ENCODE measurements around the gene NPIPB6. TPM values are rescaled to one million over a fixed set of nuclear protein-coding genes. Genes with fewer than 3 reads are reported as not detected.
"Not testable (repeated sequence)": the region's sequence is repeated elsewhere in the genome, so short reads cannot be mapped to it uniquely, and the experiment has no call there.

NPIPB6 gene
- total RNA-seq, 3 donors from 2014 or later = 0.81 to 1.4 TPM; not detected in 1

- not testable (repeated sequence) for H3K36me3 Mint-ChIP-seq (ENCODE audit: insufficient read depth); H3K27me3 Mint-ChIP-seq (ENCODE audit: low read depth); ATAC-seq; DNase-seq; H3K9me3 Mint-ChIP-seq; H3K4me1 Mint-ChIP-seq (ENCODE audit: low read depth); H3K4me3 Mint-ChIP-seq
These were observed 27.6 kb downstream of the NPIPB6 start for GRCh38 chr16:28335678-28336077.

GRCh38 chr16:28332632-28333031, 30.7 kb downstream of the NPIPB6 start:
- not testable (repeated sequence) for DNase-seq

GRCh38 chr16:28330981-28331380, 32.3 kb downstream of the NPIPB6 start:
- not testable (repeated sequence) for H3K4me1 Mint-ChIP-seq (ENCODE audit: low read depth); H3K27me3 Mint-ChIP-seq (ENCODE audit: low read depth); H3K36me3 Mint-ChIP-seq (ENCODE audit: insufficient read depth); H3K9me3 Mint-ChIP-seq; H3K4me3 Mint-ChIP-seq; ATAC-seq; DNase-seq

More at GRCh38 chr16:28332632-28333031, 30.7 kb downstream of the NPIPB6 start:
- ATAC-seq; H3K27me3 Mint-ChIP-seq (ENCODE audit: low read depth); H3K4me3 Mint-ChIP-seq; H3K4me1 Mint-ChIP-seq (ENCODE audit: low read depth); H3K36me3 Mint-ChIP-seq (ENCODE audit: insufficient read depth); H3K9me3 Mint-ChIP-seq: not testable (repeated sequence)

- DNase-seq; H3K27me3 Mint-ChIP-seq (ENCODE audit: low read depth): not testable (repeated sequence)
These were observed 33.1 kb downstream of the NPIPB6 start for GRCh38 chr16:28330232-28330631.

GRCh38 chr16:28326881-28327610, 36.3 kb downstream of the NPIPB6 start:
- DNase-seq (peak; percentile 65), ATAC-seq (peak; percentile 92)
- H3K27me3 Mint-ChIP-seq (ENCODE audit: low read depth) = no peaks in the 10 kb centered on the region
- H3K4me1 Mint-ChIP-seq (ENCODE audit: low read depth) = no peaks in the 10 kb centered on the region
- no peaks in the 10 kb centered on the region for H3K9me3 Mint-ChIP-seq
- no peaks in the 10 kb centered on the region for H3K36me3 Mint-ChIP-seq (ENCODE audit: insufficient read depth)
- H3K4me3 Mint-ChIP-seq = no peak overlapping the region

More at GRCh38 chr16:28330232-28330631, 33.1 kb downstream of the NPIPB6 start:
- H3K36me3 Mint-ChIP-seq (ENCODE audit: insufficient read depth); H3K4me1 Mint-ChIP-seq (ENCODE audit: low read depth); H3K9me3 Mint-ChIP-seq; H3K4me3 Mint-ChIP-seq: not testable (repeated sequence)
- ATAC-seq = peak; percentile 68 to 79

- DNase-seq = no peak
- H3K4me3 Mint-ChIP-seq = no peak overlapping the region
- H3K4me1 Mint-ChIP-seq (ENCODE audit: low read depth) = no peaks in the 10 kb centered on the region
These were observed 38.4 kb downstream of the NPIPB6 start for GRCh38 chr16:28324887-28325279.

GRCh38 chr16:28324235-28324886, 38.9 kb downstream of the NPIPB6 start:
- no peaks in the 10 kb centered on the region for H3K9me3 Mint-ChIP-seq
- H3K4me1 Mint-ChIP-seq (ENCODE audit: low read depth) = no peaks in the 10 kb centered on the region
- no peak overlapping the region for H3K4me3 Mint-ChIP-seq
- ATAC-seq (no peak), DNase-seq (no peak)
- H3K27me3 Mint-ChIP-seq (ENCODE audit: low read depth) = no peaks in the 10 kb centered on the region
- peaks cover 4% of the 10 kb centered on the region for H3K36me3 Mint-ChIP-seq (ENCODE audit: insufficient read depth)

More at GRCh38 chr16:28324887-28325279, 38.4 kb downstream of the NPIPB6 start:
- Mint-ChIP-seq H3K36me3 (ENCODE audit: insufficient read depth) (no peaks in the 10 kb centered on the region), H3K9me3 (no peaks in the 10 kb centered on the region), H3K27me3 (ENCODE audit: low read depth) (no peaks in the 10 kb centered on the region)
- no peak for ATAC-seq

- peak; percentile 30 for DNase-seq
- no peaks in the 10 kb centered on the region for H3K27me3 Mint-ChIP-seq (ENCODE audit: low read depth)
- H3K36me3 Mint-ChIP-seq (ENCODE audit: insufficient read depth) = peaks cover 10% of the 10 kb centered on the region
- peaks cover 3% of the 10 kb centered on the region for H3K4me1 Mint-ChIP-seq (ENCODE audit: low read depth)
- ATAC-seq = peak in 1 of 2 donors; percentile 54
- no peak overlapping the region for H3K4me3 Mint-ChIP-seq
- no peaks in the 10 kb centered on the region for H3K9me3 Mint-ChIP-seq
These were observed 41.5 kb downstream of the NPIPB6 start for GRCh38 chr16:28321700-28322411.

- Mint-ChIP-seq H3K9me3 (no peaks in the 10 kb centered on the region), H3K27me3 (ENCODE audit: low read depth) (no peaks in the 10 kb centered on the region), H3K36me3 (ENCODE audit: insufficient read depth) (peaks cover 10% of the 10 kb centered on the region), H3K4me3 (no peak overlapping the region), H3K4me1 (ENCODE audit: low read depth) (peaks cover 6% of the 10 kb centered on the region)
- DNase-seq (no peak), ATAC-seq (no peak)
These were observed 42.6 kb downstream of the NPIPB6 start for GRCh38 chr16:28320741-28321140.

- Mint-ChIP-seq H3K4me3 (no peak overlapping the region), H3K36me3 (ENCODE audit: insufficient read depth) (peaks cover 12% of the 10 kb centered on the region), H3K4me1 (ENCODE audit: low read depth) (peaks cover 9% of the 10 kb centered on the region), H3K9me3 (no peaks in the 10 kb centered on the region), H3K27me3 (ENCODE audit: low read depth) (no peaks in the 10 kb centered on the region)
- DNase-seq (no peak), ATAC-seq (no peak)
These were observed 43.2 kb downstream of the NPIPB6 start for GRCh38 chr16:28320023-28320561.

- peaks cover 12% of the 10 kb centered on the region for H3K36me3 Mint-ChIP-seq (ENCODE audit: insufficient read depth)
- DNase-seq (no peak), ATAC-seq (no peak)
- H3K9me3 Mint-ChIP-seq = no peaks in the 10 kb centered on the region
- H3K4me1 Mint-ChIP-seq (ENCODE audit: low read depth) = peaks cover 12% of the 10 kb centered on the region
- no peaks in the 10 kb centered on the region for H3K27me3 Mint-ChIP-seq (ENCODE audit: low read depth)
- no peak overlapping the region for H3K4me3 Mint-ChIP-seq
These were observed 43.8 kb downstream of the NPIPB6 start for GRCh38 chr16:28319476-28320022.

- H3K4me1 Mint-ChIP-seq (ENCODE audit: low read depth) = peaks cover 20% of the 10 kb centered on the region
- DNase-seq (no peak), ATAC-seq (no peak)
- no peak overlapping the region for H3K4me3 Mint-ChIP-seq
- H3K36me3 Mint-ChIP-seq (ENCODE audit: insufficient read depth) = peaks cover 12% of the 10 kb centered on the region
- H3K9me3 Mint-ChIP-seq = no peaks in the 10 kb centered on the region
- no peaks in the 10 kb centered on the region for H3K27me3 Mint-ChIP-seq (ENCODE audit: low read depth)
These were observed 45.1 kb downstream of the NPIPB6 start for GRCh38 chr16:28318042-28318744.

- H3K4me3 Mint-ChIP-seq = no peak overlapping the region
- no peaks in the 10 kb centered on the region for H3K27me3 Mint-ChIP-seq (ENCODE audit: low read depth)
- DNase-seq (peak; percentile 77), ATAC-seq (peak; percentile 92 to 97)
- H3K4me1 Mint-ChIP-seq (ENCODE audit: low read depth) = peaks cover 26% of the 10 kb centered on the region
- no peaks in the 10 kb centered on the region for H3K9me3 Mint-ChIP-seq
- H3K36me3 Mint-ChIP-seq (ENCODE audit: insufficient read depth) = peaks cover 12% of the 10 kb centered on the region
These were observed 46.0 kb downstream of the NPIPB6 start for GRCh38 chr16:28317040-28317880.

All from activated T-cell treated with anti-CD3 and anti-CD28 coated beads, Interleukin-2, amount 50 U/mL, for 4 hours (primary cell).